ENCODE measurements around the gene GLCCI1. TPM values are rescaled to one million over a fixed set of nuclear protein-coding genes. Genes with fewer than 3 reads are reported as not detected.
A peak's percentile ranks its signal among the peaks of the same experiment; 100 is the strongest.

Gene GLCCI1
- total RNA-seq, 1 experiment from 2014 or later, result 8.5 TPM

DNA sequence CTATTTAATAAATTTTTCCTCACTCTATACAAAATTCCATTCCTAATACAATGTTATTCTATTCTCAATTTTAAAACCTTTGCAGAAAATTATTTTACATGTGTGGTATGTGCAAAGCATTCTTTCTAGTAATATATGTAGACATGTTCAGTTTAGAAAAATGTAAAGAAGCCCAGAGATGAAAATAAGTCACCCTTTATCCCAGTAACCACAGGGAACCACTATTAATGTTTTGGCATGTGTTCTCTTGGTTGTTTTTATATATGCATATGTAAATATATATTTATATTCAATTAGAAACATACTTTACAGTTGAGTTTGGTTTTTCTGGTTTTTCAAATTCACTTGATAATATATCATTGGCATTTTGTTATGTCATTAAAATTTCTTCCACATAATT, 14.8 kb upstream of the GLCCI1 start:
- Histone ChIP-seq H3K36me3 (ENCODE audit: low read depth, low read length) (no peaks in the 10 kb centered on the region), H3K9ac (ENCODE audit: low read length) (no peak overlapping the region), H3K4me2 (ENCODE audit: low read length) (no peak overlapping the region), H3K9me3 (ENCODE audit: low read length) (no peaks in the 10 kb centered on the region), H3K27ac (ENCODE audit: low read length) (no peak overlapping the region), H3K4me1 (ENCODE audit: insufficient read depth, low read length) (peaks cover 37% of the 10 kb centered on the region), H3F3A (ENCODE audit: low read length, unreplicated experiment) (no peaks in the 10 kb centered on the region), H3K27me3 (ENCODE audit: low read length) (no peaks in the 10 kb centered on the region), H3K4me3 (ENCODE audit: low read length) (no peak overlapping the region), H3K79me2 (ENCODE audit: low read length) (no peaks in the 10 kb centered on the region), H4K20me1 (ENCODE audit: low read length) (no peaks in the 10 kb centered on the region), H2AFZ (ENCODE audit: low read length) (no peak overlapping the region), H3K9me2 (replicated peaks; ENCODE audit: low read length) (no peaks in the 10 kb centered on the region)
- ChIA-PET CTCF (no interaction called here), POLR2A (ENCODE audit: unreplicated experiment) (no interaction called here)
- TF ChIP-seq EZH2phosphoT487 (IDR thresholded peaks at IDR 0.05; ENCODE audit: borderline replicate concordance, low read length), result no peak
- TF ChIP-seq, protein P1, sequence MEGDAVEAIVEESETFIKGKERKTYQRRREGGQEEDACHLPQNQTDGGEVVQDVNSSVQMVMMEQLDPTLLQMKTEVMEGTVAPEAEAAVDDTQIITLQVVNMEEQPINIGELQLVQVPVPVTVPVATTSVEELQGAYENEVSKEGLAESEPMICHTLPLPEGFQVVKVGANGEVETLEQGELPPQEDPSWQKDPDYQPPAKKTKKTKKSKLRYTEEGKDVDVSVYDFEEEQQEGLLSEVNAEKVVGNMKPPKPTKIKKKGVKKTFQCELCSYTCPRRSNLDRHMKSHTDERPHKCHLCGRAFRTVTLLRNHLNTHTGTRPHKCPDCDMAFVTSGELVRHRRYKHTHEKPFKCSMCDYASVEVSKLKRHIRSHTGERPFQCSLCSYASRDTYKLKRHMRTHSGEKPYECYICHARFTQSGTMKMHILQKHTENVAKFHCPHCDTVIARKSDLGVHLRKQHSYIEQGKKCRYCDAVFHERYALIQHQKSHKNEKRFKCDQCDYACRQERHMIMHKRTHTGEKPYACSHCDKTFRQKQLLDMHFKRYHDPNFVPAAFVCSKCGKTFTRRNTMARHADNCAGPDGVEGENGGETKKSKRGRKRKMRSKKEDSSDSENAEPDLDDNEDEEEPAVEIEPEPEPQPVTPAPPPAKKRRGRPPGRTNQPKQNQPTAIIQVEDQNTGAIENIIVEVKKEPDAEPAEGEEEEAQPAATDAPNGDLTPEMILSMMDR (conservative IDR thresholded peaks at IDR 0.05; ENCODE audit: low read depth, low read length), result no peak
- no peak for TF ChIP-seq EZH2 (IDR thresholded peaks at IDR 0.05; ENCODE audit: low read length, unreplicated experiment)
- DNase-seq, result no peak
- BruUV-seq (replicated peaks), result no TSS peak
- intact Hi-C loops (cut with micrococcal nuclease), result no loop called here
- ATAC-seq, result no peak

DNA sequence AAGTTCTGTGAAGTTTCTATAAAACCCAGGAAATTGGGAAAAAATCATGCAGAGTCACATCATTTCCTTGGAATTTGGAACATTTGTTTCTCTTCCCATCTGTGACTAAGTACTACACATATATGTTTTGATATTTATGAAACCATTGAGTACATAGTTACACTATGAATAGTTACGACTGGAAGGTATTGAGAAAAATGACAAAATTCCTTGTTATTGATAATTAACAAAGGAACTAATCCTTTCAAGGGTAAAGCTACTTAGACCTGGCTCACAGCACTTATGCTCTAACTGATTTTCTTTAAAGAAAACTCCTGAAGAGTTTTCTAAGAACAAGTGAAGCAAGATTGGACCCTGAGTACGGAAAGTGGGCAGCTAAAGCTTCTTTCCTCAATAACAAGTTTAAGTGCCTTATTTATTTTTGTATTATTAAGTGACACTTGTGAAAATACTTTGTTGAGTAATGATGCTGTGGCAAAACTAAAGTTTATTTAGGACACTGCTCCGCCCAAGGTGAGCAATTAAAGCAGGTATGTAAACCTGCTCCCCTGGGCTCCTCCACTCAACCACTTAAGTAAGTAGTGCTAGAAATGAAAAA, 12.0 kb upstream of the GLCCI1 start:
- H2AFZ ChIP-seq (ENCODE audit: low read length), result peak overlapping the region; percentile 24
- ATAC-seq (peak; percentile 76), DNase-seq (peak; percentile 73)
- ChIA-PET POLR2A (ENCODE audit: unreplicated experiment) (interaction anchor here (0.6 to 0.7 kb wide), 2 partner anchors 54 to 518 kb away, joined by 3 to 8 read pairs; no protein-coding TSS in a partner anchor), CTCF (no interaction called here)
- peak overlapping the region; percentile 33 for H3K9ac ChIP-seq (ENCODE audit: low read length)
- no peaks in the 10 kb centered on the region for H3K9me2 ChIP-seq (replicated peaks; ENCODE audit: low read length)
- H3K4me2 ChIP-seq (ENCODE audit: low read length), result peak overlapping the region; percentile 78
- TF ChIP-seq EZH2 (IDR thresholded peaks at IDR 0.05; ENCODE audit: low read length, unreplicated experiment) (no peak), EZH2phosphoT487 (IDR thresholded peaks at IDR 0.05; ENCODE audit: borderline replicate concordance, low read length) (no peak)
- TF ChIP-seq, protein P1 (conservative IDR thresholded peaks at IDR 0.05; ENCODE audit: low read depth, low read length), result no peak
- no peaks in the 10 kb centered on the region for H3F3A ChIP-seq (ENCODE audit: low read length, unreplicated experiment)
- BruUV-seq (replicated peaks), result no TSS peak
- H3K79me2 ChIP-seq (ENCODE audit: low read length), result no peaks in the 10 kb centered on the region
- peaks cover 37% of the 10 kb centered on the region for H3K4me1 ChIP-seq (ENCODE audit: insufficient read depth, low read length)
- H3K4me3 ChIP-seq (ENCODE audit: low read length), result peak overlapping the region; percentile 37
- H3K9me3 ChIP-seq (ENCODE audit: low read length), result no peaks in the 10 kb centered on the region
- no peaks in the 10 kb centered on the region for H4K20me1 ChIP-seq (ENCODE audit: low read length)
- H3K36me3 ChIP-seq (ENCODE audit: low read depth, low read length), result no peaks in the 10 kb centered on the region
- intact Hi-C loops (cut with micrococcal nuclease), result loop anchor here (1.0 to 5.0 kb wide), 5 partner anchors 12 to 274 kb away; partner anchors contain the start of gene GLCCI1
- H3K27me3 ChIP-seq (ENCODE audit: low read length), result no peaks in the 10 kb centered on the region
- H3K27ac ChIP-seq (ENCODE audit: low read length), result peak overlapping the region; percentile 81

DNA sequence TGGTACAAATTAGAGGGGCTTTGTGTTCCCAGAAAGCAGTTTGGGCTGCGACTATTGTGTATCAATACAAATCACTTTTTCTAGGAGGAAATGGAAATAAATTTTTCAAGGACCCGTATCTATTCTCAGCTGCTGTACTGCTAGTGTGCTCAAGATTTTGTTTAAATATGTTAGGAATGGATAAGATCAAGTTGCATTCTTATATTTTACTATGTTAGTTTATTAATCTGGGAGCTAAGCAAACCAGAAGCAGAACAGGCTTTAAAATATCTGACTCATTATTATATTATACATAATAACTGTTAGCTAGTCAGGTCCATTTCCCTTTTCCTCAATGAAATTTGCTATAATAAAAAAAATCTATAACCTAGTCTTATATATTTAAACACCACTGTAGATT, 11.1 kb upstream of the GLCCI1 start:
- no TSS peak for BruUV-seq (replicated peaks)
- POLR2A ChIA-PET (ENCODE audit: unreplicated experiment), result interaction anchor here (0.6 kb wide), 3 partner anchors 11 to 46 kb away, joined by 4 to 7 read pairs (median 7); partner anchors contain the start of gene GLCCI1

More for the DNA sequence above, 11.1 kb upstream of the GLCCI1 start:
- H3K27me3 ChIP-seq (ENCODE audit: low read length), result no peaks in the 10 kb centered on the region
- intact Hi-C loops (cut with micrococcal nuclease), result loop anchor here (1.0 to 5.0 kb wide), 4 partner anchors 11 to 275 kb away; partner anchors contain the start of gene GLCCI1
- no peaks in the 10 kb centered on the region for H3F3A ChIP-seq (ENCODE audit: low read length, unreplicated experiment)
- CTCF ChIA-PET, result interaction anchor here (0.6 to 1.3 kb wide), 2 partner anchors 10 to 233 kb away, joined by 3 to 7 read pairs; partner anchors contain the start of gene GLCCI1
- H3K4me2 ChIP-seq (ENCODE audit: low read length), result peak overlapping the region; percentile 78
- H4K20me1 ChIP-seq (ENCODE audit: low read length), result no peaks in the 10 kb centered on the region
- peak overlapping the region; percentile 24; the same call in 1 of the 2 replicates for H2AFZ ChIP-seq (ENCODE audit: low read length)
- peak overlapping the region; percentile 37; the same call in 1 of the 2 replicates for H3K4me3 ChIP-seq (ENCODE audit: low read length)
- peaks cover 37% of the 10 kb centered on the region for H3K4me1 ChIP-seq (ENCODE audit: insufficient read depth, low read length)
- no peaks in the 10 kb centered on the region for H3K36me3 ChIP-seq (ENCODE audit: low read depth, low read length)
- peak overlapping the region; percentile 33 for H3K9ac ChIP-seq (ENCODE audit: low read length)
- H3K27ac ChIP-seq (ENCODE audit: low read length), result peak overlapping the region; percentile 81
- DNase-seq (peak; percentile 48), ATAC-seq (peak; percentile 72)
- no peaks in the 10 kb centered on the region for H3K9me3 ChIP-seq (ENCODE audit: low read length)
- H3K79me2 ChIP-seq (ENCODE audit: low read length), result no peaks in the 10 kb centered on the region
- no peaks in the 10 kb centered on the region for H3K9me2 ChIP-seq (replicated peaks; ENCODE audit: low read length)
- no peak for TF ChIP-seq EZH2 (IDR thresholded peaks at IDR 0.05; ENCODE audit: low read length, unreplicated experiment)
- TF ChIP-seq, protein P1 (conservative IDR thresholded peaks at IDR 0.05; ENCODE audit: low read depth, low read length), result no peak

Measured in PC-3 (cell line).